Measurements from ENCODE around the gene SPIRE1. TPM values are rescaled to one million over a fixed set of nuclear protein-coding genes. Genes with fewer than 3 reads are reported as not detected.

The SPIRE1 gene
- total and polyA plus RNA-seq, 7 experiments from 2014 or later: 0.66 to 2.9 (median 1.3) TPM; not detected in 1

GRCh38 chr18:12455496-12455895, 202.4 kb downstream of the SPIRE1 start:
- intact Hi-C loops (cut with micrococcal nuclease): no loop called here
- H3K27me3 ChIP-seq (ENCODE audit: control insufficient read depth in 2 of 2, insufficient read depth in 2 of 2, low read length in 2 of 2): no peaks in the 10 kb centered on the region
- Mint-ChIP-seq H3K4me1 (no peaks in the 10 kb centered on the region), H3K27ac (no peak overlapping the region), H3K9me3 (peaks cover 0 to 1% (median 0%) of the 10 kb centered on the region in 11 donors), H3K36me3 (no peaks in the 10 kb centered on the region), H3K27me3 (no peaks in the 10 kb centered on the region), H3K4me3 (no peak overlapping the region)
- no peak for DNase-seq
- no peaks in the 10 kb centered on the region for H3K9me3 ChIP-seq (ENCODE audit: control insufficient read depth in 2 of 3, low read length in 3 of 3)
- ChIA-PET CTCF (no interaction called here), POLR2A (no interaction called here)
- no peak overlapping the region for H3K27ac ChIP-seq (ENCODE audit: low read depth, low read length)
- no peaks in the 10 kb centered on the region for H3K4me1 ChIP-seq (ENCODE audit: control insufficient read depth in 2 of 2, insufficient read depth in 2 of 2, low read length in 2 of 2)
- ATAC-seq: no peak
- H3K4me3 ChIP-seq (ENCODE audit: low read length): no peak overlapping the region
- H3K36me3 ChIP-seq (ENCODE audit: control insufficient read depth in 2 of 3, insufficient read depth in 3 of 3, low read length in 3 of 3): no peaks in the 10 kb centered on the region

GRCh38 chr18:12452784-12453183, 205.1 kb downstream of the SPIRE1 start:
- ChIA-PET CTCF (no interaction called here), POLR2A (no interaction called here)
- intact Hi-C loops (cut with micrococcal nuclease): no loop called here
- no peak overlapping the region for H3K27ac ChIP-seq (ENCODE audit: low read depth, low read length)
- no peaks in the 10 kb centered on the region for H3K9me3 ChIP-seq (ENCODE audit: control insufficient read depth in 2 of 3, low read length in 3 of 3)
- H3K4me3 ChIP-seq (ENCODE audit: low read length): no peak overlapping the region
- ATAC-seq (no peak), DNase-seq (no peak)
- Mint-ChIP-seq H3K27me3 (no peaks in the 10 kb centered on the region), H3K4me1 (no peaks in the 10 kb centered on the region), H3K9me3 (peaks cover 0 to 1% (median 0%) of the 10 kb centered on the region in 11 donors), H3K27ac (no peak overlapping the region), H3K36me3 (no peaks in the 10 kb centered on the region), H3K4me3 (no peak overlapping the region)
- H3K4me1 ChIP-seq (ENCODE audit: control insufficient read depth in 2 of 2, insufficient read depth in 2 of 2, low read length in 2 of 2): no peaks in the 10 kb centered on the region
- H3K36me3 ChIP-seq (ENCODE audit: control insufficient read depth in 2 of 3, insufficient read depth in 3 of 3, low read length in 3 of 3): no peaks in the 10 kb centered on the region
- no peaks in the 10 kb centered on the region for H3K27me3 ChIP-seq (ENCODE audit: control insufficient read depth in 2 of 2, insufficient read depth in 2 of 2, low read length in 2 of 2)

- no peaks in the 10 kb centered on the region for H3K36me3 Mint-ChIP-seq
- intact Hi-C loops (cut with micrococcal nuclease): no loop called here
- no peak overlapping the region for H3K27ac Mint-ChIP-seq
- H3K4me1 Mint-ChIP-seq: no peaks in the 10 kb centered on the region
- no peaks in the 10 kb centered on the region for H3K36me3 ChIP-seq (ENCODE audit: control insufficient read depth in 2 of 3, insufficient read depth in 3 of 3, low read length in 3 of 3)
- ChIA-PET POLR2A (no interaction called here), CTCF (interaction anchor here (0.7 to 0.8 kb wide), 2 partner anchors 11 to 43 kb away, joined by 3 to 6 read pairs; no protein-coding TSS in a partner anchor)
- no peak overlapping the region for H3K4me3 Mint-ChIP-seq
- no peaks in the 10 kb centered on the region for H3K9me3 ChIP-seq (ENCODE audit: control insufficient read depth in 2 of 3, low read length in 3 of 3)
- H3K27ac ChIP-seq (ENCODE audit: low read depth, low read length): no peak overlapping the region
- peaks cover 0 to 1% (median 0%) of the 10 kb centered on the region in 11 donors for H3K9me3 Mint-ChIP-seq
- no peaks in the 10 kb centered on the region for H3K27me3 Mint-ChIP-seq
- H3K27me3 ChIP-seq (ENCODE audit: control insufficient read depth in 2 of 2, insufficient read depth in 2 of 2, low read length in 2 of 2): no peaks in the 10 kb centered on the region
- DNase-seq: no peak
- H3K4me3 ChIP-seq (ENCODE audit: low read length): no peak overlapping the region
- no peaks in the 10 kb centered on the region for H3K4me1 ChIP-seq (ENCODE audit: control insufficient read depth in 2 of 2, insufficient read depth in 2 of 2, low read length in 2 of 2)
- ATAC-seq: no peak
Observed at GRCh38 chr18:12451428-12451827, 206.5 kb downstream of the SPIRE1 start.

GRCh38 chr18:12449051-12449785, 208.7 kb downstream of the SPIRE1 start:
- Histone ChIP-seq H3K4me3 (ENCODE audit: low read length) (no peak overlapping the region), H3K27me3 (ENCODE audit: control insufficient read depth in 2 of 2, insufficient read depth in 2 of 2, low read length in 2 of 2) (no peaks in the 10 kb centered on the region), H3K9me3 (ENCODE audit: control insufficient read depth in 2 of 3, low read length in 3 of 3) (no peaks in the 10 kb centered on the region), H3K4me1 (ENCODE audit: control insufficient read depth in 2 of 2, insufficient read depth in 2 of 2, low read length in 2 of 2) (no peaks in the 10 kb centered on the region), H3K36me3 (ENCODE audit: control insufficient read depth in 2 of 3, insufficient read depth in 3 of 3, low read length in 3 of 3) (no peaks in the 10 kb centered on the region), H3K27ac (ENCODE audit: low read depth, low read length) (no peak overlapping the region)
- Mint-ChIP-seq H3K27ac (no peak overlapping the region), H3K27me3 (no peaks in the 10 kb centered on the region), H3K4me3 (no peak overlapping the region), H3K4me1 (no peaks in the 10 kb centered on the region), H3K36me3 (peaks cover 0 to 4% (median 0%) of the 10 kb centered on the region in 5 donors), H3K9me3 (peaks cover 0 to 7% (median 0%) of the 10 kb centered on the region in 11 donors)
- POLR2A ChIA-PET: no interaction called here
- intact Hi-C loops (cut with micrococcal nuclease): no loop called here
- DNase-seq (no peak), ATAC-seq (no peak)
- CTCF ChIA-PET: no interaction called here

GRCh38 chr18:12445554-12445953, 212.4 kb downstream of the SPIRE1 start:
- Mint-ChIP-seq H3K4me3 (no peak overlapping the region), H3K27me3 (no peaks in the 10 kb centered on the region), H3K9me3 (peaks cover 0 to 12% (median 0%) of the 10 kb centered on the region in 11 donors), H3K27ac (no peak overlapping the region), H3K4me1 (no peaks in the 10 kb centered on the region), H3K36me3 (peaks cover 0 to 11% (median 0%) of the 10 kb centered on the region in 5 donors)
- no peaks in the 10 kb centered on the region for H3K4me1 ChIP-seq (ENCODE audit: control insufficient read depth in 2 of 2, insufficient read depth in 2 of 2, low read length in 2 of 2)
- intact Hi-C loops (cut with micrococcal nuclease): no loop called here
- H3K36me3 ChIP-seq (ENCODE audit: control insufficient read depth in 2 of 3, insufficient read depth in 3 of 3, low read length in 3 of 3): no peaks in the 10 kb centered on the region
- POLR2A ChIA-PET: no interaction called here
- no peaks in the 10 kb centered on the region for H3K9me3 ChIP-seq (ENCODE audit: control insufficient read depth in 2 of 3, low read length in 3 of 3)
- no peak for DNase-seq
- H3K27ac ChIP-seq (ENCODE audit: low read depth, low read length): no peak overlapping the region
- H3K4me3 ChIP-seq (ENCODE audit: low read length): no peak overlapping the region
- no peaks in the 10 kb centered on the region for H3K27me3 ChIP-seq (ENCODE audit: control insufficient read depth in 2 of 2, insufficient read depth in 2 of 2, low read length in 2 of 2)
- CTCF ChIA-PET: no interaction called here
- no peak for ATAC-seq

- Histone ChIP-seq H3K4me3 (ENCODE audit: low read length) (no peak overlapping the region), H3K27me3 (ENCODE audit: control insufficient read depth in 2 of 2, insufficient read depth in 2 of 2, low read length in 2 of 2) (no peaks in the 10 kb centered on the region), H3K27ac (ENCODE audit: low read depth, low read length) (no peak overlapping the region), H3K9me3 (ENCODE audit: control insufficient read depth in 2 of 3, low read length in 3 of 3) (no peaks in the 10 kb centered on the region), H3K36me3 (ENCODE audit: control insufficient read depth in 2 of 3, insufficient read depth in 3 of 3, low read length in 3 of 3) (no peaks in the 10 kb centered on the region), H3K4me1 (ENCODE audit: control insufficient read depth in 2 of 2, insufficient read depth in 2 of 2, low read length in 2 of 2) (no peaks in the 10 kb centered on the region)
- Mint-ChIP-seq H3K27me3 (no peaks in the 10 kb centered on the region), H3K27ac (no peak overlapping the region), H3K4me1 (no peaks in the 10 kb centered on the region), H3K4me3 (no peak overlapping the region), H3K9me3 (peaks cover 0 to 12% (median 0%) of the 10 kb centered on the region in 11 donors), H3K36me3 (peaks cover 0 to 11% (median 0%) of the 10 kb centered on the region in 5 donors)
- ATAC-seq (no peak), DNase-seq (no peak)
- ChIA-PET POLR2A (no interaction called here), CTCF (no interaction called here)
- intact Hi-C loops (cut with micrococcal nuclease): no loop called here
Observed at GRCh38 chr18:12443551-12443950, 214.4 kb downstream of the SPIRE1 start.

GRCh38 chr18:12442946-12443345, 215.0 kb downstream of the SPIRE1 start:
- ATAC-seq (no peak), DNase-seq (no peak)
- no peak overlapping the region for H3K4me3 Mint-ChIP-seq
- Histone ChIP-seq H3K27me3 (ENCODE audit: control insufficient read depth in 2 of 2, insufficient read depth in 2 of 2, low read length in 2 of 2) (no peaks in the 10 kb centered on the region), H3K9me3 (ENCODE audit: control insufficient read depth in 2 of 3, low read length in 3 of 3) (no peaks in the 10 kb centered on the region), H3K27ac (ENCODE audit: low read depth, low read length) (no peak overlapping the region), H3K4me3 (ENCODE audit: low read length) (no peak overlapping the region), H3K4me1 (ENCODE audit: control insufficient read depth in 2 of 2, insufficient read depth in 2 of 2, low read length in 2 of 2) (no peaks in the 10 kb centered on the region), H3K36me3 (ENCODE audit: control insufficient read depth in 2 of 3, insufficient read depth in 3 of 3, low read length in 3 of 3) (no peaks in the 10 kb centered on the region)
- ChIA-PET CTCF (interaction anchor here (0.6 kb wide), 1 partner anchor 200 kb away, joined by 3 read pairs; no protein-coding TSS in a partner anchor), POLR2A (no interaction called here)
- peaks cover 0 to 11% (median 0%) of the 10 kb centered on the region in 5 donors for H3K36me3 Mint-ChIP-seq
- H3K27me3 Mint-ChIP-seq: no peaks in the 10 kb centered on the region
- intact Hi-C loops (cut with micrococcal nuclease): no loop called here
- no peak overlapping the region for H3K27ac Mint-ChIP-seq
- no peaks in the 10 kb centered on the region for H3K4me1 Mint-ChIP-seq
- H3K9me3 Mint-ChIP-seq: peaks cover 0 to 12% (median 0%) of the 10 kb centered on the region in 11 donors

Measured in naive thymus-derived CD4-positive, alpha-beta T cell (primary cell).